ENCODE results near the gene PIK3R2. TPM values are rescaled to one million over a fixed set of nuclear protein-coding genes. Genes with fewer than 3 reads are reported as not detected.

The PIK3R2 gene
- total RNA-seq, 1 donor from 2014 or later, result 24.8 TPM

GRCh38 chr19:18130523-18131242, 22.3 kb upstream of the PIK3R2 start:
- TF ChIP-seq CTCF (IDR thresholded peaks at IDR 0.05), result no peak
- no peak for TF ChIP-seq POLR2A (IDR thresholded peaks at IDR 0.05)
- Histone ChIP-seq H3K9me3 (no peaks in the 10 kb centered on the region), H3K36me3 (peaks cover 0 to 33% of the 10 kb centered on the region in 2 donors), H3K27ac (no peak overlapping the region), H3K4me3 (no peak overlapping the region), H3K4me1 (no peaks in the 10 kb centered on the region), H3K27me3 (no peaks in the 10 kb centered on the region)
- DNase-seq (ENCODE audit: extremely low spot score in 2 of 2), result no peak
- intact Hi-C loops (cut with DNase I), result no loop called here

GRCh38 chr19:18131841-18132596, 20.9 kb upstream of the PIK3R2 start:
- Histone ChIP-seq H3K9me3 (no peaks in the 10 kb centered on the region), H3K36me3 (peaks cover 0 to 33% of the 10 kb centered on the region in 2 donors), H3K4me3 (no peak overlapping the region), H3K4me1 (no peaks in the 10 kb centered on the region), H3K27ac (no peak overlapping the region), H3K27me3 (no peaks in the 10 kb centered on the region)
- no peak for TF ChIP-seq POLR2AphosphoS5 (IDR thresholded peaks at IDR 0.05; ENCODE audit: insufficient read depth in 1 of 2, low read depth in 1 of 2)
- TF ChIP-seq POLR2A (IDR thresholded peaks at IDR 0.05), result no peak
- no peak for TF ChIP-seq CTCF (IDR thresholded peaks at IDR 0.05)
- intact Hi-C loops (cut with DNase I), result no loop called here
- no peak for DNase-seq (ENCODE audit: extremely low spot score in 2 of 2)

- Histone ChIP-seq H3K9me3 (no peaks in the 10 kb centered on the region), H3K27ac (no peak overlapping the region), H3K27me3 (no peaks in the 10 kb centered on the region), H3K36me3 (peaks cover 0 to 36% of the 10 kb centered on the region in 2 donors), H3K4me1 (no peaks in the 10 kb centered on the region), H3K4me3 (no peak overlapping the region)
- intact Hi-C loops (cut with DNase I), result no loop called here
- no peak for DNase-seq (ENCODE audit: extremely low spot score in 2 of 2)
- no peak for TF ChIP-seq CTCF (IDR thresholded peaks at IDR 0.05)
- TF ChIP-seq POLR2AphosphoS5 (IDR thresholded peaks at IDR 0.05; ENCODE audit: insufficient read depth in 1 of 2, low read depth in 1 of 2), result no peak
- TF ChIP-seq POLR2A (IDR thresholded peaks at IDR 0.05), result no peak
These were observed 17.0 kb upstream of the PIK3R2 start for GRCh38 chr19:18135712-18136584.

DNA sequence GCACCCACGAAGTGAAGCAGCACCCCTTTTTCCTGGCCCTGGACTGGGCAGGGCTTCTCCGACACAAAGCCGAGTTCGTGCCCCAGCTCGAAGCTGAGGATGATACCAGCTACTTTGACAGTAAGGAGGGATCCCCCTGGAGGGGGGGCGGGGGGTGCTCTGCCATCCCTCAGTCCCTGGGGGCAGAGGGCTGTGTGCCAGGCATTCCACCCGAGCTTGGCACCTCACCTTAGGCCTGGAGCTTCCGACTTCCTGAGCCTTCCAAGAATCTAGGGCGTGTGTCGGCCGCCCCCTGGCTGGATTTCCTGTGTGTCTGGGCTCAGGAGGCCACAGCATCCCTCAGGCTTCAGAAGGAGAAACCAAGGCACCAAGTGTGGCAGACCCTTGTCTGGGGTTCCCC, 15.7 kb upstream of the PIK3R2 start:
- H3K36me3 ChIP-seq, result peaks cover 0 to 36% of the 10 kb centered on the region in 2 donors

More for the DNA sequence above, 15.7 kb upstream of the PIK3R2 start:
- intact Hi-C loops (cut with DNase I), result no loop called here
- no peak for DNase-seq (ENCODE audit: extremely low spot score in 2 of 2)
- H3K27ac ChIP-seq, result no peak overlapping the region
- no peak overlapping the region for H3K4me3 ChIP-seq
- no peaks in the 10 kb centered on the region for H3K27me3 ChIP-seq
- TF ChIP-seq POLR2A (IDR thresholded peaks at IDR 0.05) (no peak), POLR2AphosphoS5 (IDR thresholded peaks at IDR 0.05; ENCODE audit: insufficient read depth in 1 of 2, low read depth in 1 of 2) (no peak), CTCF (IDR thresholded peaks at IDR 0.05) (no peak)
- no peaks in the 10 kb centered on the region for H3K9me3 ChIP-seq
- no peaks in the 10 kb centered on the region for H3K4me1 ChIP-seq
